NCI-H446 (cell line): ENCODE results near the gene KIF27.
"Not testable (repeated sequence)": the region's sequence is repeated elsewhere in the genome, so short reads cannot be mapped to it uniquely, and the experiment has no call there.

Source experiments
- DNase-seq, 2 experiments: peaks; one replicate each; lab custom pipeline; 2025; lab: John Stamatoyannopoulos, UW

The KIF27 gene, protein sequence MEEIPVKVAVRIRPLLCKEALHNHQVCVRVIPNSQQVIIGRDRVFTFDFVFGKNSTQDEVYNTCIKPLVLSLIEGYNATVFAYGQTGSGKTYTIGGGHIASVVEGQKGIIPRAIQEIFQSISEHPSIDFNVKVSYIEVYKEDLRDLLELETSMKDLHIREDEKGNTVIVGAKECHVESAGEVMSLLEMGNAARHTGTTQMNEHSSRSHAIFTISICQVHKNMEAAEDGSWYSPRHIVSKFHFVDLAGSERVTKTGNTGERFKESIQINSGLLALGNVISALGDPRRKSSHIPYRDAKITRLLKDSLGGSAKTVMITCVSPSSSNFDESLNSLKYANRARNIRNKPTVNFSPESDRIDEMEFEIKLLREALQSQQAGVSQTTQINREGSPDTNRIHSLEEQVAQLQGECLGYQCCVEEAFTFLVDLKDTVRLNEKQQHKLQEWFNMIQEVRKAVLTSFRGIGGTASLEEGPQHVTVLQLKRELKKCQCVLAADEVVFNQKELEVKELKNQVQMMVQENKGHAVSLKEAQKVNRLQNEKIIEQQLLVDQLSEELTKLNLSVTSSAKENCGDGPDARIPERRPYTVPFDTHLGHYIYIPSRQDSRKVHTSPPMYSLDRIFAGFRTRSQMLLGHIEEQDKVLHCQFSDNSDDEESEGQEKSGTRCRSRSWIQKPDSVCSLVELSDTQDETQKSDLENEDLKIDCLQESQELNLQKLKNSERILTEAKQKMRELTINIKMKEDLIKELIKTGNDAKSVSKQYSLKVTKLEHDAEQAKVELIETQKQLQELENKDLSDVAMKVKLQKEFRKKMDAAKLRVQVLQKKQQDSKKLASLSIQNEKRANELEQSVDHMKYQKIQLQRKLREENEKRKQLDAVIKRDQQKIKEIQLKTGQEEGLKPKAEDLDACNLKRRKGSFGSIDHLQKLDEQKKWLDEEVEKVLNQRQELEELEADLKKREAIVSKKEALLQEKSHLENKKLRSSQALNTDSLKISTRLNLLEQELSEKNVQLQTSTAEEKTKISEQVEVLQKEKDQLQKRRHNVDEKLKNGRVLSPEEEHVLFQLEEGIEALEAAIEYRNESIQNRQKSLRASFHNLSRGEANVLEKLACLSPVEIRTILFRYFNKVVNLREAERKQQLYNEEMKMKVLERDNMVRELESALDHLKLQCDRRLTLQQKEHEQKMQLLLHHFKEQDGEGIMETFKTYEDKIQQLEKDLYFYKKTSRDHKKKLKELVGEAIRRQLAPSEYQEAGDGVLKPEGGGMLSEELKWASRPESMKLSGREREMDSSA (N-terminal part only)

GRCh38 chr9:83920927-83921707 is at the start of gene KIF27:
Gene KIF27 (minus strand): TSS chr9:83921432. CDS start chr9:83915591, 5,841 bp downstream.
- DNase-seq, result peak; percentile 46 to 93

GRCh38 chr9:83969602-83970001 is 48.4 kb upstream of the KIF27 start:
- no peak for DNase-seq

- DNase-seq, result no peak
These were observed 45.8 kb upstream of the KIF27 start for GRCh38 chr9:83967073-83967472.

DNA sequence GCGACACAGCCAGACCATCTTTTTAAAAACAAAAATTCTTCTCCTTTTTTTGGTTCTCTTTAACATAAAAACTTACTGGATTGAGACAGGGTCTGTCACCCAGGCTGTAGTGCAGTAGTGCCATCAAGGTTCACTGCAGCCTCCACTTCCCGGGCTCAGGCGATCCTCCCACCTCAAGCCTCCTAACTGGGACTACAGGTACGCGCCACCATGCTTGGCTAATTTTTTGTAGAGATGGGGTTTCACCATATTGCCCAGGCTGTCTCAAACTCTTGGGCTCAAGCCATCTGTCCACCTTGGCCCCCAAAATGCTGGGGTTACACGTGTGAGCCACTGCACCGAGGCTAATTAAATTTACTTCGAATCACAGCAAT is 45.0 kb upstream of the KIF27 start:
- no peak for DNase-seq

DNA sequence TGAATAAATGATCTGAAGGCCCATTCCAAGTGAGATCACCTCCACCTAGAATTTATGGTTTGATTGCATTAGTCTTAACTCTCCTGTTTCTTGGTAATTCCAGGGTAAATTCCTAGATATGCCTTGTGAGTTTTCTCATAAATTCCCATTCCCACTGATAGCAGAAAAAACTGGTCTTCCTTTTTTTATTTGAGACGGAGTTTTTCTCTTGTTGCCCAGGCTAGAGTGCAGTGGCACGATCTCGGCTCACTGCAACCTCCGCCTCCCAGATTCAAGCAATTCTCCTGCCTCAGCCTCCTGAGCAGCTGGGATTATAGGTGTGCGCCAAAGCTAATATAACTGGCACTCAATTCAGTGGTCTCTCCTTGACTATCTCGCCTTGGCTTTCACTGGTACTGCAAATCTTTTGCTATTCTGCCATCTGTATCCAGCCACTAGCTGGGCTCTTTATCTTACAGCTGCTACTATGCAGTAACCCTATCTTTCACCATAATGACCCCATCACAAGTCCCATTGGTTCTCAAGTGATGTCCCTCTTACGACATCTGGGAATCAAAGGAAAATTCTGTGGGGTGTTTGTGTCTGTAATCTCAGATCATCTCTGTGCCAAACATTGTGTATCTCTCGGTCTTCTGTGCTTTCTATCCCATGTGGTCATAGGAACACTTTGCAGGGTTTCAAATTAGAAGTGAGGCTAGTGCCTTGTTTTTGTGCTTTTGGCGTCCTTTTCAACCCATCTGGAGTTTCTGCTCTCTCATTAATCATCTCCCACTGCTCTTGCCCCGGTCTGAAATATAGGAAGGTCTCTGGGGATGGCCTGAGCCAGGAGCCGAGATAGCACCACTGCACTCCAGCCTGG is 44.3 kb upstream of the KIF27 start:
- DNase-seq, result no peak

- no peak for DNase-seq
These were observed 43.7 kb upstream of the KIF27 start for GRCh38 chr9:83964973-83965349.

- DNase-seq, result no peak
These were observed 40.9 kb upstream of the KIF27 start for GRCh38 chr9:83962165-83962564.

DNA sequence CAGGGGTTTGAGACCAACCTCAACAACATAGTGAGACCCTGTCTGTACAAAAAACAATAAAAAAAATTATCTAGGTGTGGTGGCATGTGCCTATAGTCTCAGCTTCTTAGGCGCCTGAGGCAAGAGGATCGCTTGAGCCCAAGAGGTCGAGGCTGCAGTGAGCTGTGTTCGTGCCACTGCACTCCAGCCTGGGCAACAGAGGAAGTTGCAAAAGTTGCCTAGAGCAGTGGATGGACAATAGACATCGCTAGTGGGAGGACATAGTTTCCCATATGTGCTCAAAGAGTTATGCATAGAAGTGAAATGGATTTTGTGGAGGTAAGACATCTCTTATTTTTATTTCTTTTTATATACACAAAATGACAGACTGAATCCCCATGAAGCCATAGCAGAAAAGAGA is 39.8 kb upstream of the KIF27 start:
- no peak for DNase-seq

DNA sequence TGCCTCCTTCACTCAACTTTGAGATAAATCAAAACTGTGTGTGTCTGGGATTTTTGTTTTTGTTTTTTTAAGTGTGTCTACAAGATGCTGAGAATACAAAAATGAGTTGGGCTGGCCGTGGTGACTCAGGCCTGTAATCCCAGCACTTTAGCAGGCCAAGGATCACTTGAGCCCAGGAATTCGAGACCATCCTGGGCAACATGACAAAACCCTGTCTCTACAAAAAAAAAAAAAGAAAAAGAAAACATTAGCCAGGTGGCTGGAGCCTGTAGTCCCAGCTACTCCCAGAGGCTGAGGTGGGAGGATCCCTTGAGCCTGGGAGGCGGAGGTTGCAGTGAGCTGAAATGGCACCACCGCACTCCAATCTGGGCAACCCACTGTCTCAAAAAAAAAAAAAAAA is 37.8 kb upstream of the KIF27 start:
- peak in 1 of 2 experiments; percentile 11 for DNase-seq

DNA sequence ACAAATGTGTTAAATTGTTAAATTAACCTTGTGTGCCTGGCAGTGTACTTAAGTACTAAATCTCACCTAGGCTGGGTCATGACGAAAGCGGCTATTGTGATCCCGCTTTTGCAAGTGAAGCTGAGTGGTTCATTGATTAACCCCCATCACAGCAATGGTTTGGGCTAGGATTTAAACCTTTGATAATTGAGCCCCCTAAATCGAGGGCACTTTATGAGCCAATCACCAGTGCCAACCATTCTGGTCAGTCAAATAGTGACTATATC is 35.9 kb upstream of the KIF27 start:
- no peak for DNase-seq

- DNase-seq, result peak in 1 of 2 experiments; percentile 61
These were observed 35.4 kb upstream of the KIF27 start for GRCh38 chr9:83956436-83957247.

DNA sequence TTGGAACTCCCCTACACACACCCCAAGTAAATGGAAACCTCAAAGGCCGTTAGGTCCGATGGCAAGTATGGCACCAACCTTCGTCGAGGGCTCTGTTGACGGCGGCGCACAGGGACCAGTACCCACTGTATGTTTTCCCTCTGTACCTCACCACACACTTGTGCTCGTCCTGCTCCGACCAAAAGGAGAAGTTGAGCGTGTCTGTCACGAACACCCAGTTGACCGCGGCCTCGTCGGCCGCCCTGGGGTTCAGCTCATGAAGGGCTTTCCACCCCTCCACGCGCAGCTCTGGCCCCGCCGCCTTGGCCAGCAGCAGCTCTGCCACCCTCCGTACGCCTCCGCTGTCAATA is 34.8 kb upstream of the KIF27 start:
- no peak for DNase-seq

GRCh38 chr9:83948096-83948495 is 26.9 kb upstream of the KIF27 start:
- not testable (repeated sequence) for DNase-seq

DNA sequence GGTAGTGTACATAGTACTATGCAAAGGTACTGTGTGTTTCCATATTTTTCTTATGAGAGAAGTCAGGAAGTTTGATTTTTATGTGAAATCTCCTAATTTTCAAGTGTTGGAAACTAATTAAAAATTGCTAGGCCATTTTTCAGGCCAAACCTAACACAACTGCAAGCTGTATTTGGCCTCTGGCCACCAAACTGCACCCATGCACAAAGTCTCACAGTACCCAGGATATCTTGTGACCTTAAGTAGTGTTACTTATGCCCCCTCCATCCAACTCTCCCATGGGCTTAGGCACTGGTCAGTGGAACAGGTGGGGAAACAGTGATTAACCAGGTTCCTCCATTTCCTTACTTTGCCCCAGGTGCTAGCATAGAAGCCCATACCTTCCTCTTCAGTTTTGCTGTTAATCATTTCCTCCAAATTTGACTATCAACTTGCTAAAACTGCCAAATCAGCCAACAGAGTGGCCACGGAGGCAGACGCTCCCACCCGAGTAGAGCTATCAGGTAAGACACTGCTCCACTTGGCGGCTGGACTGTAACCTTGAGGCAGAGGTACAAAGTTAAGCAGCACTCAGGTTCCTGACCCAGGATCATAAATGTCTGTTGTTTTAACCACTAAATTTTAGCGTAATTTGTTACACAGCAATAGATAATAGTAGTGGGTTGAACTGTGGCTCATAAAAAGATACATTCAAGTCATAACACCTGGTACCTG is 19.5 kb upstream of the KIF27 start:
- DNase-seq, result no peak

DNA sequence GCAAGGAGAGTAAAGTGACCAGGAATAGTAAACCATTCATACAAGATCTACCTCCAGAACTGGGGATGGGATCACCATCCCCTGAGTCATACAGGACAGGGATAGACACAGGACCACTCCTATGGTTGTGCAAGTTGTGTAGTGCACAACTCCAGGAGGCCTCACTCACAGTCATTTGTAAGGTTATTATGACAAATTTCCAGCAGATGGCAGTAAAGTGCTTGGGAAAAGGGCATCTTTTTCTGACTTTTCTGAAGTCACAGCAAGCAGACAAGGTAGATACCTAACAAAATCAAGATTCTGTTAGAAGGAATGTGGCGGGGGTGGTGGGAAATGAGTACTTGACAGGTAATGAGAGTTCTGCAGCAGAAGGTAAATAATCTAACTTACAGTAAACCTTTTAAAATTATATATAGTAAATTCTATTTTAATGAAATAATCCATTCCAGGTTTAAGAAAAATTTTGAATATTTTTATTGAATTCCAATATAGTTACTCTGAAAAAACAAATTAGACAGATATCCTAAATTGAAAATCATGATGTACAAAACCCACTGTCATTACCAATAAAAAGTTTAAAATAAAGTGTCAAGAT is 16.7 kb upstream of the KIF27 start:
- DNase-seq, result peak in 1 of 2 experiments; percentile 55

DNA sequence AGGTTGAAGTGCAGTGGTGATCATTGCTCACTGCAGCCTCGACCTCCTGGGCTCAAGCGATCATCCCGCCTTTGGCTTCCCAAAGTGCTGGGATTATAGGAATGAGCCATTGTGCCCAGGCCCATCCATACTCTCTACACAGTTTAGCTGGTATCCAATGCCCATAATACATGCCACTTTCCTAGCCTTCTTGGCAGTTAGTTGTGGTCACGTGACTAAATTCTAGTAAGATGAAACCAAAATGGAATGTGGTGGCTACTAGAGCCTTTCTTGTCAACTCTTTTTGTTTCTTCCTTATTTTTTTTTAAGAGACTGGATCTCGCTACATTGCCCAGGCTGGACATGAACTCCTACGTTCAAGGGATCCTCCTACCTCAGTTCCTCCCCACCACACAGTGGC is 15.3 kb upstream of the KIF27 start:
- no peak for DNase-seq

DNA sequence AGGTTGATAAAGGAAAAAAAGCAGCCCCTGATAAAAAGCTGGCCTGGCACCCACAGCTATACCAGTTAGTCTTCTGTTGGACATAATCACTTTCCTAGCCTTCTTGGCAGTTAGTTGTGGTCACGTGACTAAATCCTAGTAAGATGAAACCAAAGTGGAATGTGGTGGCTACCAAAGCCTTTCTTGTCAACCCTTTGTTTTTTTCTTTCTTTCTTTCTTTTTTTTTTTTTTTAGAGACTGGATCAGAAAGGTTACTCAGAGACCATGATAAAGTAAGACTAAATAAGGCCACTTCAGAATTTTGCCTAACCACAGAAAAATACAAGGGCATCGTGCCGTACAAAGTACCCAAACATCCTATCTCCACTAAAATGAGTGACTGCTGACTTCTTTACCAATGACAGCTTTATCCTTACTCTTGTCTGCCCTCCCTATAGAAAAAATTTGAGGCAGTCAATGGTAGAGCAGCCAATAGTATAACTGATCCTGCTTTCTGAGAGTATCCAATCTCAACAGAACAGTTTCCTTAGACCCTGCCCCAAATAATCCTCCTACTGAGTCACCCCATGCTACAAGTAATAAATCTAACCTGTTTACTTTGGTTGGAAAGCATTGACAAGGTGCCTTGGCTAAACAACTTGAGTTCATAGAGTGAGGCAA is 14.2 kb upstream of the KIF27 start:
- peak in 1 of 2 experiments; percentile 27 for DNase-seq

- no peak for DNase-seq
These were observed 13.5 kb upstream of the KIF27 start for GRCh38 chr9:83934569-83935275.
